Measurements from ENCODE around the gene KLHDC8A.

DNA sequence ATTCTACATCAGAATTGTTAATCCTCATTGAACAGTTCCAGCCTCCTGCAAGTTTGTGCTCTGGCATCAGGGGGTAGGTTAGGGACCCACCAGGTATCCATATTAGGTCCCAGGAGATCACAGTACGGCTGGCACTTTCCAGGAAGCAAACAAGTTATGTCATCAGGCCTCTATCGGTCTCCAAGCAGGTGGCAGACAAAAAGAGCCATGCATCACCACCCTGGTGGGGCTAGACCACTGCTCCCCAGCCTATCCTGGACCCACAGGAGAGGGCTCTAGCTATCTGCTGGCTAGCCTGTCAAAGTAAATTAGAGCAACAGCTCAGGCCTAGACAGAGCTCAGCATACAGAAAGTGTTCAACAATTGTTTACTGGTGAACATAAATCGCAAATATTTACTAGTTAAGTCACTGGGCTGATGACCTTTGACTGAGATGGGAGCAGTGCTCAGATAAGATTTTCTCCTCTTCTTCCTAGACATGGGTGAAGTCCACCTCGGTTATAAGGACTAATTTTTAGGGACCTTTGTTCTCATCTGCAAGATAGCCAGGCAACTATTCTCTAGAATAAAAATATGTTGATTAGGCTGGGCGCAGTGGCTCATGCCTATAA is 41.6 kb downstream of the KLHDC8A start:
- TF ChIP-seq, protein P1, sequence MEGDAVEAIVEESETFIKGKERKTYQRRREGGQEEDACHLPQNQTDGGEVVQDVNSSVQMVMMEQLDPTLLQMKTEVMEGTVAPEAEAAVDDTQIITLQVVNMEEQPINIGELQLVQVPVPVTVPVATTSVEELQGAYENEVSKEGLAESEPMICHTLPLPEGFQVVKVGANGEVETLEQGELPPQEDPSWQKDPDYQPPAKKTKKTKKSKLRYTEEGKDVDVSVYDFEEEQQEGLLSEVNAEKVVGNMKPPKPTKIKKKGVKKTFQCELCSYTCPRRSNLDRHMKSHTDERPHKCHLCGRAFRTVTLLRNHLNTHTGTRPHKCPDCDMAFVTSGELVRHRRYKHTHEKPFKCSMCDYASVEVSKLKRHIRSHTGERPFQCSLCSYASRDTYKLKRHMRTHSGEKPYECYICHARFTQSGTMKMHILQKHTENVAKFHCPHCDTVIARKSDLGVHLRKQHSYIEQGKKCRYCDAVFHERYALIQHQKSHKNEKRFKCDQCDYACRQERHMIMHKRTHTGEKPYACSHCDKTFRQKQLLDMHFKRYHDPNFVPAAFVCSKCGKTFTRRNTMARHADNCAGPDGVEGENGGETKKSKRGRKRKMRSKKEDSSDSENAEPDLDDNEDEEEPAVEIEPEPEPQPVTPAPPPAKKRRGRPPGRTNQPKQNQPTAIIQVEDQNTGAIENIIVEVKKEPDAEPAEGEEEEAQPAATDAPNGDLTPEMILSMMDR (IDR thresholded peaks at IDR 0.05) = no peak
- no peak for TF ChIP-seq POLR2A (IDR thresholded peaks at IDR 0.05; ENCODE audit: low read depth)
- no peak for TF ChIP-seq POLR2AphosphoS5 (IDR thresholded peaks at IDR 0.05)
